Ovary (tissue), 9 donors: ENCODE results near the gene MAGEA8. TPM values are rescaled to one million over a fixed set of nuclear protein-coding genes. Genes with fewer than 3 reads are reported as not detected.

Source experiments
- DNase-seq, 5 donors: peaks; one replicate each; pipeline ENCODE4 v3.0.0-alpha.2; 2019 to 2020
- H3K27ac ChIP-seq, 2 donors: fragments of 200-600 bp; one replicate each; pipeline versions ENCODE4 v1.5.1 to v1.8.0; 2019 to 2022
- H3K27me3 ChIP-seq: fragments of 200-600 bp; one replicate; pipeline ENCODE4 v1.8.0; 2022
- H3K36me3 ChIP-seq: fragments of 200-600 bp; sonication (generic); one replicate; pipeline ENCODE4 v1.5.1; 2019
- H3K4me1 ChIP-seq: one replicate; pipeline ENCODE4 v1.8.1; 2013; ENCODE audit warnings: mild to moderate bottlenecking, moderate library complexity; ENCODE audit not compliant: insufficient read depth
- H3K4me3 ChIP-seq: fragments of 200-600 bp; sonication (generic); one replicate; pipeline ENCODE4 v1.5.1; 2017
- H3K9me3 ChIP-seq, 2 donors: fragments of 200-600 bp in 1 of 2; sonication (generic) in 1 of 2; one replicate each; pipeline versions ENCODE4 v1.5.1 to v1.8.1; 2013 to 2019; ENCODE audit warnings: mild to moderate bottlenecking in 1 of 2, moderate library complexity in 1 of 2
- CTCF ChIP-seq, 3 donors: fragments of 450-650 bp in 2 of 3; fragments of 200-600 bp in 1 of 3; IDR thresholded peaks; one replicate each; pipeline versions ENCODE4 v1.5.1 to v1.8.0; 2016 to 2022; ENCODE audit warnings: antibody characterized with exemption in 3 of 3, mild to moderate bottlenecking in 1 of 3
- EP300 ChIP-seq: sonication (generic); formaldehyde crosslinking; IDR thresholded peaks from one replicate; pipeline ENCODE4 v1.6.1; 2017; ENCODE audit warnings: antibody characterized with exemption
- POLR2A ChIP-seq: fragments of 450-650 bp; IDR thresholded peaks from one replicate; pipeline ENCODE4 v1.6.1; 2017; ENCODE audit warnings: antibody characterized with exemption, mild to moderate bottlenecking, moderate library complexity
- WGBS, 3 donors: extraction: QIAGEN DNeasy Blood & Tissue Kit in 1 of 3; methylation state at CpG; one replicate each; pipeline versions ENCODE4 v1.1.5 to v1.1.7; 2013 to 2017; 5-methylcytosine and 5-hydroxymethylcytosine counted together
- intact Hi-C, 4 donors: fragments of 100-400 bp; cut with DNase I; formaldehyde crosslinking; loops; one replicate each; pipeline versions ENCODE4 v1.11.0 to v1.15.1; 2022 to 2023
- polyA plus RNA-seq, 2 donors: library from polyadenylated mRNA; stranded (reverse); fragments of 200-250 nt in 1 of 2; fragments of 350-450 nt in 1 of 2; fragmentation: Illumina TruSeq in 1 of 2; extraction: RNeasy Lipid Tissue Mini Kit (QIAGEN cat#74804) in 1 of 2; gene quantifications; one replicate each; pipeline ENCODE4 v1.2.3, GENCODE V29; 2013 to 2014
- total RNA-seq, 7 donors: library from RNA; depleted of rRNA in 2 of 7; stranded (reverse); fragments of >200 nt in 2 of 7; fragmentation: NEBNext Ultra II Directional in 3 of 7; extraction: Animal tissue kit (Norgen Biotek cat#: 25700) in 3 of 7; gene quantifications; one replicate each; pipeline versions ENCODE4 v1.1.0 to v1.2.4, GENCODE V29; 2016 to 2023
- donor health status: DM: no; HTN: no; CAD: no; lungs with moderate emphysema.
- donor health status: DM: no; HTN: no; CAD: no.
- donor health status: Bipolar disorder and iron deficiency.
- donor health status: DM: yes; HTN: yes; CAD: no.
- donor health status: DM: no; HTN: no; CAD: no.
- donor health status: DM: yes; HTN: yes; CAD: no.

The MAGEA8 gene
- total and polyA plus RNA-seq, 9 donors, result not detected

GRCh38 chrX:149851864-149852263 is 29.1 kb upstream of the MAGEA8 start:
- no peaks in the 10 kb centered on the region for H3K36me3 ChIP-seq
- H3K27ac ChIP-seq, result no peak overlapping the region
- no peaks in the 10 kb centered on the region for H3K4me1 ChIP-seq
- TF ChIP-seq CTCF (IDR thresholded peaks at IDR 0.05) (no peak), EP300 (no peak), POLR2A (no peak)
- no peaks in the 10 kb centered on the region for H3K27me3 ChIP-seq
- no peaks in the 10 kb centered on the region for H3K9me3 ChIP-seq
- DNase-seq, result no peak
- H3K4me3 ChIP-seq, result no peak overlapping the region
- intact Hi-C loops, result no loop called here

- H3K4me1 ChIP-seq, result no peaks in the 10 kb centered on the region
- TF ChIP-seq CTCF (IDR thresholded peaks at IDR 0.05) (no peak), EP300 (no peak), POLR2A (no peak)
- H3K4me3 ChIP-seq, result no peak overlapping the region
- intact Hi-C loops, result no loop called here
- no peaks in the 10 kb centered on the region for H3K27me3 ChIP-seq
- no peak overlapping the region for H3K27ac ChIP-seq
- no peak for DNase-seq
- H3K36me3 ChIP-seq, result no peaks in the 10 kb centered on the region
- no peaks in the 10 kb centered on the region for H3K9me3 ChIP-seq
- 43 to 52% (median 46%) methylated on average over 2 of the region's 2 CpGs for WGBS, 3 donors
Observed at GRCh38 chrX:149853925-149854324, 27.1 kb upstream of the MAGEA8 start.

- Histone ChIP-seq H3K4me1 (no peaks in the 10 kb centered on the region), H3K36me3 (no peaks in the 10 kb centered on the region), H3K27me3 (no peaks in the 10 kb centered on the region), H3K27ac (no peak overlapping the region), H3K9me3 (no peaks in the 10 kb centered on the region), H3K4me3 (no peak overlapping the region)
- intact Hi-C loops, result no loop called here
- no peak for DNase-seq
- TF ChIP-seq EP300, result no peak
- TF ChIP-seq CTCF (IDR thresholded peaks at IDR 0.05), result no peak
- no peak for TF ChIP-seq POLR2A
- 80 to 93% (median 84%) methylated on average over 6 of the region's 6 CpGs for WGBS, 3 donors
Observed at GRCh38 chrX:149858592-149858991, 22.4 kb upstream of the MAGEA8 start.

GRCh38 chrX:149860445-149860844 is 20.5 kb upstream of the MAGEA8 start:
- Histone ChIP-seq H3K9me3 (no peaks in the 10 kb centered on the region), H3K36me3 (no peaks in the 10 kb centered on the region), H3K4me3 (no peak overlapping the region), H3K27ac (no peak overlapping the region), H3K4me1 (no peaks in the 10 kb centered on the region), H3K27me3 (no peaks in the 10 kb centered on the region)
- DNase-seq, result no peak
- no peak for TF ChIP-seq POLR2A
- TF ChIP-seq CTCF (IDR thresholded peaks at IDR 0.05), result no peak
- TF ChIP-seq EP300, result no peak
- intact Hi-C loops, result no loop called here

GRCh38 chrX:149865390-149865789 is 15.6 kb upstream of the MAGEA8 start:
- H3K9me3 ChIP-seq, result no peaks in the 10 kb centered on the region
- no peak for DNase-seq
- 75 to 87% (median 85%) methylated on average over 2 of the region's 2 CpGs for WGBS, 3 donors
- no peaks in the 10 kb centered on the region for H3K27me3 ChIP-seq
- TF ChIP-seq EP300 (no peak), POLR2A (no peak), CTCF (IDR thresholded peaks at IDR 0.05) (no peak)
- no peaks in the 10 kb centered on the region for H3K36me3 ChIP-seq
- H3K4me3 ChIP-seq, result no peak overlapping the region
- intact Hi-C loops, result no loop called here
- H3K27ac ChIP-seq, result no peak overlapping the region
- no peaks in the 10 kb centered on the region for H3K4me1 ChIP-seq
